ENCODE data around the gene MAP2K4.

The MAP2K4 gene

GRCh38 chr17:12043702-12044101 lies 23.0 kb downstream of the MAP2K4 start (continued):
- no peak for TF ChIP-seq ZBTB10 (tag by site-specific recombination; IDR thresholded peaks at IDR 0.05)
- no peak for TF ChIP-seq ZNF138 (tag by site-specific recombination; IDR thresholded peaks at IDR 0.05; ENCODE audit: borderline replicate concordance)
- no peak for TF ChIP-seq ZSCAN16 (tag by site-specific recombination; IDR thresholded peaks at IDR 0.05)
- no peak for TF ChIP-seq ZNF529 (tag by site-specific recombination; IDR thresholded peaks at IDR 0.05; ENCODE audit: insufficient replicate concordance)

GRCh38 chr17:12046786-12047185 lies 26.1 kb downstream of the MAP2K4 start:
- Histone ChIP-seq H3K4me1 (ENCODE audit: control insufficient read depth, insufficient read depth, low read length) (peaks cover 22% of the 10 kb centered on the region), H3K4me3 (ENCODE audit: low read depth, low read length) (no peak overlapping the region), H3K27ac (ENCODE audit: extremely low read depth, low read depth, low read length) (no peak overlapping the region), H3K36me3 (ENCODE audit: control insufficient read depth in 2 of 2, insufficient read depth in 1 of 2, low read length in 2 of 2) (no peaks in the 10 kb centered on the region), H3K9me3 (ENCODE audit: control insufficient read depth, insufficient read depth, low read depth, low read length) (no peaks in the 10 kb centered on the region)
- POLR2A ChIA-PET, result interaction anchor here (2.7 kb wide), 1 partner anchor 50 kb away, joined by 13 read pairs; the partner anchor contains the start of gene ZNF18
- TF ChIP-seq ZNF596 (tag by site-specific recombination; IDR thresholded peaks at IDR 0.05) (no peak), ZIC2 (tag by site-specific recombination; IDR thresholded peaks at IDR 0.05) (no peak), PRDM1 (tag by site-specific recombination; IDR thresholded peaks at IDR 0.05) (no peak), ZBTB21 (tag by site-specific recombination; IDR thresholded peaks at IDR 0.05) (no peak), ZEB2 (tag by site-specific recombination; IDR thresholded peaks at IDR 0.05) (no peak), ZNF701 (tag by site-specific recombination; IDR thresholded peaks at IDR 0.05) (no peak), ZNF18 (tag by site-specific recombination; IDR thresholded peaks at IDR 0.05) (no peak), ZNF398 (tag by site-specific recombination; IDR thresholded peaks at IDR 0.05) (no peak), ZNF366 (tag by site-specific recombination; conservative IDR thresholded peaks at IDR 0.05) (no peak), ZNF394 (tag by site-specific recombination; IDR thresholded peaks at IDR 0.05; ENCODE audit: borderline replicate concordance) (no peak), ZSCAN30 (tag by site-specific recombination; IDR thresholded peaks at IDR 0.05) (no peak), ZNF350 (tag by site-specific recombination; IDR thresholded peaks at IDR 0.05) (no peak), ZNF132 (tag by site-specific recombination; IDR thresholded peaks at IDR 0.05; ENCODE audit: borderline replicate concordance) (no peak), PRDM10 (tag by site-specific recombination; IDR thresholded peaks at IDR 0.05) (no peak), YY2 (tag by site-specific recombination; IDR thresholded peaks at IDR 0.05) (no peak), ZNF239 (tag by site-specific recombination; IDR thresholded peaks at IDR 0.05) (no peak)
- CTCF ChIA-PET, result interaction anchor here (0.6 to 1.2 kb wide), 2 partner anchors 19 to 115 kb away, joined by 4 to 5 read pairs; no protein-coding TSS in a partner anchor
